Epithelial cell of proximal tubule (primary cell): ENCODE results near the gene PLAC1. TPM values are rescaled to one million over a fixed set of nuclear protein-coding genes. Genes with fewer than 3 reads are reported as not detected.

ENCODE experiments used
- DNase-seq: peaks from one replicate; pipeline ENCODE4 v3.0.0-alpha.2; 2011; ENCODE audit warnings: low read depth
- H3K4me3 ChIP-seq: 2 replicates; pipeline ENCODE4 v1.5.1; 2011; ENCODE audit warnings: low read depth, mild to moderate bottlenecking, low read length
- CTCF ChIP-seq: conservative IDR thresholded peaks from 2 replicates; pipeline ENCODE4 v1.5.1; 2012; ENCODE audit warnings: low read depth, mild to moderate bottlenecking, low read length
- total RNA-seq: library from RNA; depleted of rRNA; stranded (reverse); fragments of >200 nt; gene quantifications from 2 replicates; pipeline ENCODE4 v1.2.3, GENCODE V29; 2015

PLAC1 gene
- total RNA-seq, 1 donor from 2014 or later = not detected

- TF ChIP-seq CTCF = no peak
- DNase-seq = no peak
- no peak overlapping the region for H3K4me3 ChIP-seq
Measured at GRCh38 chrX:134601240-134601765, 57.0 kb downstream of the PLAC1 start.

- H3K4me3 ChIP-seq = no peak overlapping the region
- no peak for DNase-seq
- no peak for TF ChIP-seq CTCF
Measured at GRCh38 chrX:134600714-134601113, 57.6 kb downstream of the PLAC1 start.

GRCh38 chrX:134599184-134599914 lies 58.9 kb downstream of the PLAC1 start:
- no peak for DNase-seq
- no peak overlapping the region for H3K4me3 ChIP-seq
- no peak for TF ChIP-seq CTCF

GRCh38 chrX:134592303-134592702 lies 66.0 kb downstream of the PLAC1 start:
- no peak for DNase-seq
- TF ChIP-seq CTCF = no peak
- H3K4me3 ChIP-seq = no peak overlapping the region

- DNase-seq = no peak
- no peak for TF ChIP-seq CTCF
- H3K4me3 ChIP-seq = no peak overlapping the region
Measured at GRCh38 chrX:134591502-134591901, 66.8 kb downstream of the PLAC1 start.

- H3K4me3 ChIP-seq = no peak overlapping the region
- TF ChIP-seq CTCF = no peak
- no peak for DNase-seq
Measured at GRCh38 chrX:134588806-134589205, 69.5 kb downstream of the PLAC1 start.

- TF ChIP-seq CTCF = no peak
- H3K4me3 ChIP-seq = no peak overlapping the region
- DNase-seq = no peak
Measured at GRCh38 chrX:134580907-134581306, 77.4 kb downstream of the PLAC1 start.
